GM18502 (cell line): Measurements from ENCODE around the gene SEMA6D.

ENCODE experiments used
- ATAC-seq: cut with Tn5 transposase; IDR thresholded peaks from one replicate; pipeline ENCODE4 v1.9.1; 2021; ENCODE audit warnings: mild to moderate bottlenecking; ENCODE audit not compliant: unreplicated experiment, poor library complexity

Gene SEMA6D

GRCh38 chr15:47741907-47742306 is 24.6 kb downstream of the SEMA6D start:
- no peak for ATAC-seq

DNA sequence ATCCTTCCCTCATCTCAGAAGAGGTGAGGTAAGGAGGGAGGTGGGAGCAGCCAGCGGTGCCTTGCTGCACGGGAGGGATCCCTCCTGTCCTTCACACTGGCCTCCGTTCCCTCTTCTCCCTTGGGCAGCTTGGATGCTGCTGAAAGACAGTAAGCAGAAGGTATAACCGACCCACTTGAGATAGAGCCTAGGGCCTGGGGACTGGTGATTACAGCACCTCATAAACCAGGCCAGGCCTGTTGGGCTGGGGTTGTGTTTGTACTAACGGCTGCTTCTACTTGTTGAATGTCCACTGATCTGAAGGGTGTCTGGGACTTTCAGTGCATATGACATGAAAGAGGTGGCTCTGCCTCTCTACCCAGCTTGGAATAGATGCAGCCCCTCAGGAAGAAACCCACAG is 25.0 kb downstream of the SEMA6D start:
- ATAC-seq = no peak

- ATAC-seq = no peak
Observed at GRCh38 chr15:47742742-47743141, 25.4 kb downstream of the SEMA6D start.

DNA sequence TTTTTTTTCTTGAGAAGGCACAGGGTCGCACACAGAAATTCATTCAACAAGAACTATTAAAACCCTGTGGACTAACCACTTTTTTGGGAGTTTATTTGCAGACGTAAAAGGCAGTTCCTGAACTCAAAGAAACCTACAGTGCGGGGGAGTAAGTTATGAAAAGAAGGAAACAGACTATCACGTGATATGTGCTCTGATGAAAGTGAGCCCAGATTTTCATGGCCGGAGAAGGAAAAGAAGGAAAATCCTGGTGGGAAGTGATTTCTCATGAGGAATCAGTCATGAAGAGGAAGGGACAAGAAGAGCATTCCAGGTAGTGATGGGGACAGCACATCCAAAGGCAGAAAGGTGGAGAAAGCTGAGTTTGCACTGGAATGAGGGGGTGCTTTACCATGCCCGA is 26.1 kb downstream of the SEMA6D start:
- ATAC-seq = no peak

DNA sequence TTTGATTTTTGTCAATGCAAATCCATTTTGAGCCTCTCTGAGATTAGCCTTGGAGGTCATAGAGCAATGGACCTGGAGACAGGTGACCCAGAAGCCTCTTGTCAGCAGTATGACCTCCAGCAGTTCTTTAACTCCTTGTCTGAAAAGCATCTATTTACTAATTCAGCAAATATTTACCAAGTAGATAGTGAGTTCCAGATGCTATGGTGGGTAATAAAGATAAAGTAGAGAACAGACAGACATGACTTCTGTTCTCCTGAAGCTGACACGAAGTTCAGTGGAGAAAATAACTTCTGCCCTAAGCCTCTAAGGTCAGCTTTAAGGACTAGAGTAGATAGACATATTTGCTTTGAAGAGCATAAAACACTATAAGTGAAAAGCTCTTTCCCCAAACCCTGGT is 26.6 kb downstream of the SEMA6D start:
- ATAC-seq = no peak

GRCh38 chr15:47744496-47744895 is 27.2 kb downstream of the SEMA6D start:
- no peak for ATAC-seq

- ATAC-seq = no peak
Observed at GRCh38 chr15:47744973-47745372, 27.7 kb downstream of the SEMA6D start.

DNA sequence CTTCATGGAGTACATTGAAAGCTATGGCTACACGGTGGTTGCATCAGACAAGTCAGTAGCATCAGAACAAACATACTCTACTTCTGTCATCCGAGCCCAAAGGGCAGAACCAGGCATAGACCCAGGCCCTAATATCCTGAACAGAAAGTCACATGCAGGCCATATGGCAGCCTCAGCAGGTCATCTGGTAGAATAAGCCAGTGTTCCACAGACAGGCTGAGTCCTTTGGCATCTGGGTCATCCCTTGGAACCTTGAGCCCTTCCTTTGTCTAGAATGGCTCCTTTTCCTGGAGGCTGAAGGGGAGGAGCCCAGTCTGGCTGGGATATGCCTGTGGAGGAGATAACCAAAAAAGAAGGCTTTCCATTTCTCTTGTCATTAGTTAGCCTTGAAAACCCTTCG is 29.2 kb downstream of the SEMA6D start:
- no peak for ATAC-seq

- no peak for ATAC-seq
Observed at GRCh38 chr15:47750030-47750739, 32.9 kb downstream of the SEMA6D start.

DNA sequence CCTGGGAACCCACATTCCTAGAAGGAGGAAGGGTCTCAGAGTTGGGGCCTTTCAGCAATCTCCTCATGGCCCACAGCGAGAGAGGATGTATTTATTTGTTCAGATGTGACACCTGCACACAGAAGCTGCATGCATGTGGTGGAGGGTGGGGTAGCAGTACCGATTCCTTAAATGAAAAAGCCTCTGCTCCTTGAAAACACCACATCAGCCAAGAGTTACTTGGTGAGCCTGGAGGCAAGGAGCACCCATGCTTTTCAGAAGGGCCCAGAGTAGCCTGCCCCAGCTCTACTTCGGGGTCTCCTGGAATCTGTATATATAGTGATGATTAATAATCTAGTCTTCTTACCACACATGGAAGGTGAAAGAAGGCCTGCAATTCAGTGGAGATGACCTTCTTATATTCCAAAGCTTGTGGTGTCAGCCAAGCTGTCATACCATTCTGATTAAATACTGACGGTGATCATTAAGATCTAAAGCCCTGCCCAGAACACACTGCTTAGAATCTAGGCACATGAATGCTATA is 33.5 kb downstream of the SEMA6D start:
- ATAC-seq = no peak

DNA sequence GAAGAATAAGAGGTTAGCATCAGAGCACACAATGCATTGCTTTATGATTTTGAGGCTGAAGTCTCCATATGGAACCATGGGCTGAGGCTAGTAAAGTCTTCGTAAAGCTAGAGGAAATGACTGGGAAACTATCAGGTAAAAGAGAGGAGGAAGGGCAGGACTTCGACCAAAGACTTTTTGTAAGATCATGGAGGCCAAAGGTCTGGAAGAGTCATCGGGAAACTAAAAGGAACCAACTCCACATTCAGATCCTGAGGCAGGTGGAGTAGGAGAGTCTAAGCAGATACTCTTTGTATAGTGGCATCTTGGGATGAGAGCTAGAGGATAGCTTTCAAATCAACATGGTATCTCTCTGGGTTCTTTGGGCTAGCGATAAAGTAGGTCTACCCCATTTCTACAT is 36.3 kb downstream of the SEMA6D start:
- ATAC-seq = no peak

DNA sequence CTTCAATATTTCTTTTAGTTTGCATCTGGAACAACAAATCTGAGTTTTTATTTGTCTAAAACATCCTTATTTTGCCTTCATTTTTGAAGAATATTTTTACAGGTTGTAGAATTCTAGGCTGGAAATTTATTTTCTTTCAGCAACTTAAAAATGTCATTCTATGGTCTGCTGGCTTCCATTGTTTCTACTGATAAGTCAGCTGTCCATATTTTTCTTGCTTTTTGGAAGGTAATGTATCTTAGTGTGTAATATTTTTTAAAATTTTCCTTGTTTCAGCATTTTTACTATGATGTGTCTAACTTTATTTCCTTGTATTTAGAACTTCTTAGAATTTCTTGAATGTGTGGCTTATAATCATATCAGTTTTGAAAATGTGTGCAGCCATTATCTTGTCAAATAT is 37.0 kb downstream of the SEMA6D start:
- no peak for ATAC-seq

GRCh38 chr15:47755941-47756340 is 38.6 kb downstream of the SEMA6D start:
- no peak for ATAC-seq

- no peak for ATAC-seq
Observed at GRCh38 chr15:47756872-47757271, 39.6 kb downstream of the SEMA6D start.

- ATAC-seq = no peak
Observed at GRCh38 chr15:47757331-47757730, 40.0 kb downstream of the SEMA6D start.

DNA sequence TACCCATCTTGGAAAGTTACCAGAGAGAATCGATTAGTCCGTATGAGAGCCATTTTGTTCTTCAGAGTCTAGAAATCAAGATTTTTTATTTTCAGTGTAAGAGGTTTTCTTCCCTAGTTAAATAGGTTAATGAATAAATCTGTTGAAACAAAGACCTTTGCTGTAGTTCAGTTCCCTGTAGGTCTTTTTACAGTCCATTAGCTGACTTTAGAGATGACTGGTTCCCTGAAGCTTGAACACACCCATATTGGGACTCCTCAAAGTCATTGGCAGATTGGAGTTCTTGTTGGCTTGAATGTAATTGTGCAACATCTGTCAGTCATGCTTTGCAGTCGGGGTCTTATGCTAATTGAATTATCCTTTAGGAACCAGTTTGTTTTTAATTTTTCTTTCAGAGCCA is 45.3 kb downstream of the SEMA6D start:
- no peak for ATAC-seq

GRCh38 chr15:47764666-47765065 is 47.4 kb downstream of the SEMA6D start:
- ATAC-seq = no peak

- no peak for ATAC-seq
Observed at GRCh38 chr15:47766406-47766805, 49.1 kb downstream of the SEMA6D start.

GRCh38 chr15:47767035-47767434 is 49.7 kb downstream of the SEMA6D start:
- no peak for ATAC-seq

DNA sequence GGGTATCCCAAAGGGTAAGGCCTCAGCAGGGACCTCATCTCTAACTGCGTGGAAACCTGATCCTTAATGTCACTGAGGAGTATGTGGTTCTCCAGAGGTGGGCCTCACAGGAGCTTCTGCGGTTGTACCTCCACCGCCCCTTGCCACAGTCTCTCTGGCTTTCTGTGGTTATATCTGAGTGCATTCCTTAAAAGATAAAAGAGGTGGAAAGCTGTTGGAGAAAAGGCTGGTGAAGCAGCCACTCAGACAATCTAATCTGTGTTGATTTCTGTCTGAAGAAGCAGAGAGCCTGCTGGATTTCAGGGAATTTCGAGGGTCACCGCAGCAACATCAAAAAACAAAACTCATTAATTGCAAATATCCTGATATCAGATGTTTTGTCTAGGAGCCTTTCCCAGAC is 51.4 kb downstream of the SEMA6D start:
- no peak for ATAC-seq

GRCh38 chr15:47769166-47769565 is 51.9 kb downstream of the SEMA6D start:
- ATAC-seq = no peak

- ATAC-seq = no peak
Observed at GRCh38 chr15:47773143-47773542, 55.8 kb downstream of the SEMA6D start.
